GM12875 (cell line): Measurements from ENCODE around the gene SMCHD1.
"Not testable (repeated sequence)": the region's sequence is repeated elsewhere in the genome, so short reads cannot be mapped to it uniquely, and the experiment has no call there.

Experiments
- H3K4me3 ChIP-seq: one replicate; pipeline ENCODE4 v1.5.1; 2011; ENCODE audit warnings: low read depth, low read length, control low read depth
- CTCF ChIP-seq: IDR thresholded peaks from 2 replicates; pipeline ENCODE4 v1.5.1; 2011; ENCODE audit warnings: low read depth, mild to moderate bottlenecking, control low read depth, inconsistent platforms, low read length, moderate library complexity, borderline replicate concordance; ENCODE audit not compliant: insufficient read depth

SMCHD1 gene

GRCh38 chr18:2656981-2657512, 1.5 kb downstream of the SMCHD1 start:
- no peak for TF ChIP-seq CTCF

GRCh38 chr18:2657788-2658458, 2.4 kb downstream of the SMCHD1 start:
- no peak for TF ChIP-seq CTCF
- peak overlapping the region; percentile 47 for H3K4me3 ChIP-seq

More at GRCh38 chr18:2656981-2657512, 1.5 kb downstream of the SMCHD1 start:
- H3K4me3 ChIP-seq = peak overlapping the region; percentile 99

- not testable (repeated sequence) for H3K4me3 ChIP-seq
Measured at GRCh38 chr18:2660849-2661248, 5.3 kb downstream of the SMCHD1 start.

GRCh38 chr18:2662288-2662687, 6.8 kb downstream of the SMCHD1 start:
- not testable (repeated sequence) for H3K4me3 ChIP-seq

- TF ChIP-seq CTCF = no peak
Measured at GRCh38 chr18:2662990-2663389, 7.5 kb downstream of the SMCHD1 start.

GRCh38 chr18:2672410-2672809, 16.9 kb downstream of the SMCHD1 start:
- TF ChIP-seq CTCF = no peak

More at GRCh38 chr18:2662990-2663389, 7.5 kb downstream of the SMCHD1 start:
- H3K4me3 ChIP-seq = no peak overlapping the region

GRCh38 chr18:2672872-2673271, 17.3 kb downstream of the SMCHD1 start:
- no peak for TF ChIP-seq CTCF

More at GRCh38 chr18:2672410-2672809, 16.9 kb downstream of the SMCHD1 start:
- H3K4me3 ChIP-seq = no peak overlapping the region

GRCh38 chr18:2678933-2679332, 23.4 kb downstream of the SMCHD1 start:
- not testable (repeated sequence) for H3K4me3 ChIP-seq

More at GRCh38 chr18:2672872-2673271, 17.3 kb downstream of the SMCHD1 start:
- H3K4me3 ChIP-seq = no peak overlapping the region
